Activated B cell treated with CpG ODN at 0.5 μM for 24 hours (primary cell): ENCODE results near the gene TCOF1. TPM values are rescaled to one million over a fixed set of nuclear protein-coding genes. Genes with fewer than 3 reads are reported as not detected.
A peak's percentile ranks its signal among the peaks of the same experiment; 100 is the strongest.

Experiments used
- ATAC-seq: fragments of 200-7000 bp; cut with Tn5 transposase; one replicate; pipeline ENCODE4 v1.10.0; 2021; ENCODE audit warnings: low read depth, mild to moderate bottlenecking, moderate library complexity
- CTCF ChIA-PET: fragments of 350-600 bp; sonication (Branson Sonifier 250); formaldehyde crosslinking; loops from one replicate; lab custom pipeline; 2021; ENCODE audit warnings: antibody characterized with exemption; lab: Charles Lee
- POLR2A ChIA-PET: fragments of 350-600 bp; sonication (Branson Sonifier 250); formaldehyde crosslinking; loops from one replicate; lab custom pipeline; 2021; ENCODE audit warnings: antibody characterized with exemption; lab: Charles Lee
- DNase-seq: peaks from one replicate; pipeline ENCODE4 v3.0.0; 2022
- H3K27ac Mint-ChIP-seq: one replicate; pipeline ENCODE4 v1.8.0; 2020; ENCODE audit warnings: mixed read lengths
- H3K27me3 Mint-ChIP-seq: one replicate; pipeline ENCODE4 v1.8.0; 2021; ENCODE audit warnings: mixed read lengths
- H3K36me3 Mint-ChIP-seq: one replicate; pipeline ENCODE4 v1.8.0; 2021; ENCODE audit warnings: low read depth, mixed read lengths
- H3K4me1 Mint-ChIP-seq: one replicate; pipeline ENCODE4 v1.8.0; 2021; ENCODE audit warnings: mixed read lengths
- H3K4me3 Mint-ChIP-seq: one replicate; pipeline ENCODE4 v1.8.0; 2020; ENCODE audit warnings: mild to moderate bottlenecking, mixed read lengths
- H3K9me3 Mint-ChIP-seq: one replicate; pipeline ENCODE4 v1.8.0; 2020; ENCODE audit warnings: mixed read lengths
- intact Hi-C: fragments of 100-400 bp; cut with micrococcal nuclease; formaldehyde crosslinking; loops from one replicate; pipeline ENCODE4 v1.15.1; 2024
- total RNA-seq: library from RNA; stranded (reverse); gene quantifications from 2 replicates; pipeline ENCODE4 v1.2.3, GENCODE V29; 2022
- TF ChIP-seq, protein P1 (sequence below): fragments of 200-600 bp; IDR thresholded peaks from one replicate; pipeline ENCODE4 v1.8.0; 2022; ENCODE audit warnings: antibody characterized with exemption, mild to moderate bottlenecking

The TCOF1 gene
- total RNA-seq, 1 donor from 2014 or later: 76.1 TPM

GRCh38 chr5:150448334-150448733 is 90.8 kb downstream of the TCOF1 start:
- H3K36me3 Mint-ChIP-seq: peaks cover 66% of the 10 kb centered on the region
- H3K9me3 Mint-ChIP-seq: no peaks in the 10 kb centered on the region
- ChIA-PET CTCF (no interaction called here), POLR2A (interaction anchor here (1.0 to 43.9 kb wide), 2 partner anchors 12 to 40 kb away, joined by 4 to 2478 read pairs; partner anchors contain the start of gene CD74)
- H3K27ac Mint-ChIP-seq: peak overlapping the region; percentile 100
- peaks cover 43% of the 10 kb centered on the region for H3K4me1 Mint-ChIP-seq
- H3K27me3 Mint-ChIP-seq: no peaks in the 10 kb centered on the region
- intact Hi-C loops: no loop called here
- H3K4me3 Mint-ChIP-seq: peak overlapping the region; percentile 100
- DNase-seq (no peak), ATAC-seq (no peak)
- TF ChIP-seq, protein P1, sequence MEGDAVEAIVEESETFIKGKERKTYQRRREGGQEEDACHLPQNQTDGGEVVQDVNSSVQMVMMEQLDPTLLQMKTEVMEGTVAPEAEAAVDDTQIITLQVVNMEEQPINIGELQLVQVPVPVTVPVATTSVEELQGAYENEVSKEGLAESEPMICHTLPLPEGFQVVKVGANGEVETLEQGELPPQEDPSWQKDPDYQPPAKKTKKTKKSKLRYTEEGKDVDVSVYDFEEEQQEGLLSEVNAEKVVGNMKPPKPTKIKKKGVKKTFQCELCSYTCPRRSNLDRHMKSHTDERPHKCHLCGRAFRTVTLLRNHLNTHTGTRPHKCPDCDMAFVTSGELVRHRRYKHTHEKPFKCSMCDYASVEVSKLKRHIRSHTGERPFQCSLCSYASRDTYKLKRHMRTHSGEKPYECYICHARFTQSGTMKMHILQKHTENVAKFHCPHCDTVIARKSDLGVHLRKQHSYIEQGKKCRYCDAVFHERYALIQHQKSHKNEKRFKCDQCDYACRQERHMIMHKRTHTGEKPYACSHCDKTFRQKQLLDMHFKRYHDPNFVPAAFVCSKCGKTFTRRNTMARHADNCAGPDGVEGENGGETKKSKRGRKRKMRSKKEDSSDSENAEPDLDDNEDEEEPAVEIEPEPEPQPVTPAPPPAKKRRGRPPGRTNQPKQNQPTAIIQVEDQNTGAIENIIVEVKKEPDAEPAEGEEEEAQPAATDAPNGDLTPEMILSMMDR: no peak

GRCh38 chr5:150448952-150449516 is 91.5 kb downstream of the TCOF1 start:
- TF ChIP-seq, protein P1: no peak
- H3K4me1 Mint-ChIP-seq: peaks cover 43% of the 10 kb centered on the region
- intact Hi-C loops: loop anchor here (1.0 kb wide), 3 partner anchors 39 to 252 kb away; partner anchors contain the start of genes RBM22 and TCOF1
- H3K9me3 Mint-ChIP-seq: no peaks in the 10 kb centered on the region
- POLR2A ChIA-PET: interaction anchor here (0.6 to 5.3 kb wide), 26 partner anchors 9 to 1322 kb away, joined by 3 to 125 read pairs (median 8); partner anchors contain the start of genes CCDC69, CD74, G3BP1 and RBM22
- H3K36me3 Mint-ChIP-seq: peaks cover 59% of the 10 kb centered on the region
- ATAC-seq (peak; percentile 42), DNase-seq (no peak)
- CTCF ChIA-PET: interaction anchor here (1.1 to 2.0 kb wide), 4 partner anchors 12 to 51 kb away, joined by 4 to 21 read pairs (median 7); no protein-coding TSS in a partner anchor
- H3K4me3 Mint-ChIP-seq: peak overlapping the region; percentile 100
- peak overlapping the region; percentile 100 for H3K27ac Mint-ChIP-seq
- H3K27me3 Mint-ChIP-seq: no peaks in the 10 kb centered on the region

Other genes with a start within 250 kb of the TCOF1 start
- 0.51 and 1.8 TPM in 2 replicates for gene PDGFRB, start 201.9 kb upstream of the TCOF1 start, total RNA-seq
- not detected in 2 replicates for gene CDX1, start 190.9 kb upstream of the TCOF1 start, total RNA-seq
- not detected in 2 replicates for gene SLC6A7, start 167.6 kb upstream of the TCOF1 start, total RNA-seq
- not detected in 2 replicates for gene CAMK2A, start 67.9 kb upstream of the TCOF1 start, total RNA-seq
- not detected in 2 replicates for gene ARSI, start 54.8 kb upstream of the TCOF1 start, total RNA-seq
- gene CD74, start 55.2 kb downstream of the TCOF1 start, total RNA-seq: 5,323 and 5,628 TPM in 2 replicates
- 4,086 and 4,865 TPM in 2 replicates for gene RPS14, start 92.0 kb downstream of the TCOF1 start, total RNA-seq
- gene NDST1, start 150.4 kb downstream of the TCOF1 start, total RNA-seq: 5.7 and 8.1 TPM in 2 replicates